HepG2 (cell line): Measurements from ENCODE around the gene FTL. TPM values are rescaled to one million over a fixed set of nuclear protein-coding genes. Genes with fewer than 3 reads are reported as not detected.

Experiments
- AGO2 ChIP-seq: fragments of 200-400 bp; formaldehyde crosslinking; optimal IDR thresholded peaks from 2 replicates; pipeline ENCODE3; 2017; ENCODE audit warnings: mild to moderate bottlenecking, low read depth, low read length, moderate library complexity
- CEBPB ChIP-seq: IDR thresholded peaks from 2 replicates; pipeline ENCODE4 v1.6.1; 2011; ENCODE audit warnings: low read depth, low read length, improper control_type of control experiment, borderline replicate concordance
- ETV5 ChIP-seq: IDR thresholded peaks from 2 replicates; pipeline ENCODE4 v1.6.1; 2018; ENCODE audit warnings: missing biosample characterization, missing genetic modification reagents, inconsistent platforms, borderline replicate concordance
- HOXA3 ChIP-seq: sonication (generic); formaldehyde crosslinking; IDR thresholded peaks from 2 replicates; pipeline ENCODE4 v1.5.0; 2020; ENCODE audit warnings: missing genetic modification reagents
- RXRB ChIP-seq: IDR thresholded peaks from 2 replicates; pipeline ENCODE4 v1.6.1; 2016; ENCODE audit warnings: borderline replicate concordance, missing genetic modification reagents, missing compliant biosample characterization
- SATB2 ChIP-seq: sonication (generic); formaldehyde crosslinking; IDR thresholded peaks from 2 replicates; pipeline ENCODE4 v1.5.0; 2020; ENCODE audit warnings: missing genetic modification reagents
- YEATS4 ChIP-seq: sonication (generic); formaldehyde crosslinking; IDR thresholded peaks from 2 replicates; pipeline ENCODE4 v1.4.0; 2020; ENCODE audit warnings: missing genetic modification reagents, borderline replicate concordance
- ZNF7 ChIP-seq: IDR thresholded peaks from 2 replicates; pipeline ENCODE4 v1.6.1; 2016; ENCODE audit warnings: missing biosample characterization, missing genetic modification reagents
- ZNF713 ChIP-seq: sonication (generic); formaldehyde crosslinking; IDR thresholded peaks from 2 replicates; pipeline ENCODE4 v1.4.0; 2020; ENCODE audit warnings: mild to moderate bottlenecking, missing genetic modification reagents
- polyA plus RNA-seq, 8 experiments: library from polyadenylated mRNA; depleted of rRNA in 3 of 8; stranded (reverse) in 7 of 8; unstranded in 1 of 8; fragments of >200 nt; fragmentation: Illumina TruSeq in 4 of 8; extraction: Trizol in 4 of 8; gene quantifications; 2 replicates each; pipeline versions ENCODE4 v1.2.1 to v1.2.3, GENCODE V29; 2011 to 2016; ENCODE audit warnings: low read depth in 4 of 8, missing spikeins in 1 of 8, mixed read lengths in 1 of 8; ENCODE audit not compliant: insufficient read depth in 1 of 8
- total RNA-seq, 5 experiments: library from RNA; depleted of rRNA; stranded (reverse); fragments of >200 nt; fragmentation: Illumina TruSeq; extraction: Trizol; gene quantifications; 2 replicates each; pipeline ENCODE4 v1.2.3, GENCODE V29; 2016; ENCODE audit warnings: low read depth in 1 of 5
- TF ChIP-seq, protein P1 (sequence below): sonication (generic); formaldehyde crosslinking; conservative IDR thresholded peaks from 2 replicates; pipeline ENCODE4 v1.4.0; 2020; ENCODE audit warnings: missing genetic modification reagents
- TF ChIP-seq, protein P2 (sequence below): sonication (generic); formaldehyde crosslinking; IDR thresholded peaks from 2 replicates; pipeline ENCODE4 v1.9.0; 2022; ENCODE audit warnings: missing genetic modification reagents, mild to moderate bottlenecking, borderline replicate concordance
- TF ChIP-seq, protein P3 (sequence below): sonication (generic); formaldehyde crosslinking; IDR thresholded peaks from 2 replicates; pipeline ENCODE4 v1.8.1; 2023; ENCODE audit warnings: mild to moderate bottlenecking, missing genetic modification reagents
- TF ChIP-seq, protein P4 (sequence below): sonication (generic); formaldehyde crosslinking; IDR thresholded peaks from 2 replicates; pipeline ENCODE4 v1.4.0; 2020; ENCODE audit warnings: mild to moderate bottlenecking, missing genetic modification reagents
- TF ChIP-seq, protein P5 (sequence below): sonication (generic); formaldehyde crosslinking; IDR thresholded peaks from 2 replicates; pipeline ENCODE4 v1.8.1; 2023; ENCODE audit warnings: mild to moderate bottlenecking, missing genetic modification reagents
- TF ChIP-seq, protein P6 (sequence below): IDR thresholded peaks from 2 replicates; pipeline ENCODE4 v1.6.1; 2016
- TF ChIP-seq, protein P7 (sequence below): sonication (generic); formaldehyde crosslinking; IDR thresholded peaks from 2 replicates; pipeline ENCODE4 v1.5.1; 2020; ENCODE audit warnings: missing genetic modification reagents, mild to moderate bottlenecking, borderline replicate concordance

Gene FTL
- total and polyA plus RNA-seq, 2 of the 13 experiments (the other 11 are each of a cell fraction or from before 2014, with no cell fraction given): 2,721 to 8,800 TPM

DNA sequence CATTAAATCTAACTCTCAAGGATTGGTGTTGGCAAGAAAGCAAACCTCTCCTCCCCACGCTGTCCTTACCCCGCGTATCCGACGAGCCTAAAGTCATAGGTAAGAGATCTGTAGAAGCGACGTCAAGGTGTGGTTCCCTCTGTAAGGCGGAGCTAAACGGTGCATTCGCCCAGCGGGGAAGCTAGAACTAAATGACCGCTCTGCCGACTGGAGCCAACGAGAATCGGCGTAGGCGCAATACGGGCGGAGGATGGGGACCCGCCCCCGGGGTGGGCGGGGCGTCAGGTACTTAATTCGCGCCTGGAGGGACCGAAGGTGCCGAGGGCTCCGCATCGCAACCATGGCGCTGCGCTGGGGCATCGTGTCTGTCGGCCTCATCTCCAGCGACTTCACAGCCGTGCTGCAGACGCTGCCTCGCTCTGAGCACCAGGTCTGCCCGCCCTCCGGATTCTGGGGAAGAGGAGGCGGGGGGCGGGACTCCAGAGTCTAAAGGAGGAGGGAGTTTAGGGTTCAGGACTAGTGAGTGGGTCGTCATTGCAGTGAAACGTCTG, 31.7 kb upstream of the FTL start, which contains the start of gene DHDH (continued):
- TF ChIP-seq RXRB (0 out of 2 replicates have a peak, but pooled peaks have one; percentile 15), ZNF713 (CRISPR knock-in tag) (no peak), HOXA3 (CRISPR knock-in tag) (peak; percentile 33; the same call in 1 of the 2 replicates), CEBPB (no peak), ZNF7 (no peak), YEATS4 (0 out of 2 replicates have a peak, but pooled peaks have one; percentile 38), AGO2 (no peak), ETV5 (CRISPR knock-in tag) (no peak), SATB2 (CRISPR knock-in tag) (no peak)
- TF ChIP-seq, protein P1, sequence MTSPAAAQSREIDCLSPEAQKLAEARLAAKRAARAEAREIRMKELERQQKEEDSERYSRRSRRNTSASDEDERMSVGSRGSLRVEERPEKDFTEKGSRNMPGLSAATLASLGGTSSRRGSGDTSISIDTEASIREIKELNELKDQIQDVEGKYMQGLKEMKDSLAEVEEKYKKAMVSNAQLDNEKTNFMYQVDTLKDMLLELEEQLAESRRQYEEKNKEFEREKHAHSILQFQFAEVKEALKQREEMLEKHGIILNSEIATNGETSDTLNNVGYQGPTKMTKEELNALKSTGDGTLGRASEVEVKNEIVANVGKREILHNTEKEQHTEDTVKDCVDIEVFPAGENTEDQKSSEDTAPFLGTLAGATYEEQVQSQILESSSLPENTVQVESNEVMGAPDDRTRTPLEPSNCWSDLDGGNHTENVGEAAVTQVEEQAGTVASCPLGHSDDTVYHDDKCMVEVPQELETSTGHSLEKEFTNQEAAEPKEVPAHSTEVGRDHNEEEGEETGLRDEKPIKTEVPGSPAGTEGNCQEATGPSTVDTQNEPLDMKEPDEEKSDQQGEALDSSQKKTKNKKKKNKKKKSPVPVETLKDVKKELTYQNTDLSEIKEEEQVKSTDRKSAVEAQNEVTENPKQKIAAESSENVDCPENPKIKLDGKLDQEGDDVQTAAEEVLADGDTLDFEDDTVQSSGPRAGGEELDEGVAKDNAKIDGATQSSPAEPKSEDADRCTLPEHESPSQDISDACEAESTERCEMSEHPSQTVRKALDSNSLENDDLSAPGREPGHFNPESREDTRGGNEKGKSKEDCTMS: no peak
- TF ChIP-seq, protein P2, sequence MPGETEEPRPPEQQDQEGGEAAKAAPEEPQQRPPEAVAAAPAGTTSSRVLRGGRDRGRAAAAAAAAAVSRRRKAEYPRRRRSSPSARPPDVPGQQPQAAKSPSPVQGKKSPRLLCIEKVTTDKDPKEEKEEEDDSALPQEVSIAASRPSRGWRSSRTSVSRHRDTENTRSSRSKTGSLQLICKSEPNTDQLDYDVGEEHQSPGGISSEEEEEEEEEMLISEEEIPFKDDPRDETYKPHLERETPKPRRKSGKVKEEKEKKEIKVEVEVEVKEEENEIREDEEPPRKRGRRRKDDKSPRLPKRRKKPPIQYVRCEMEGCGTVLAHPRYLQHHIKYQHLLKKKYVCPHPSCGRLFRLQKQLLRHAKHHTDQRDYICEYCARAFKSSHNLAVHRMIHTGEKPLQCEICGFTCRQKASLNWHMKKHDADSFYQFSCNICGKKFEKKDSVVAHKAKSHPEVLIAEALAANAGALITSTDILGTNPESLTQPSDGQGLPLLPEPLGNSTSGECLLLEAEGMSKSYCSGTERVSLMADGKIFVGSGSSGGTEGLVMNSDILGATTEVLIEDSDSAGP (CRISPR knock-in tag): no peak; the same call in 1 of the 2 replicates
- TF ChIP-seq, protein P3, sequence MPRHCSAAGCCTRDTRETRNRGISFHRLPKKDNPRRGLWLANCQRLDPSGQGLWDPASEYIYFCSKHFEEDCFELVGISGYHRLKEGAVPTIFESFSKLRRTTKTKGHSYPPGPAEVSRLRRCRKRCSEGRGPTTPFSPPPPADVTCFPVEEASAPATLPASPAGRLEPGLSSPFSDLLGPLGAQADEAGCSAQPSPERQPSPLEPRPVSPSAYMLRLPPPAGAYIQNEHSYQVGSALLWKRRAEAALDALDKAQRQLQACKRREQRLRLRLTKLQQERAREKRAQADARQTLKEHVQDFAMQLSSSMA (CRISPR knock-in tag): no peak
- TF ChIP-seq, protein P4, sequence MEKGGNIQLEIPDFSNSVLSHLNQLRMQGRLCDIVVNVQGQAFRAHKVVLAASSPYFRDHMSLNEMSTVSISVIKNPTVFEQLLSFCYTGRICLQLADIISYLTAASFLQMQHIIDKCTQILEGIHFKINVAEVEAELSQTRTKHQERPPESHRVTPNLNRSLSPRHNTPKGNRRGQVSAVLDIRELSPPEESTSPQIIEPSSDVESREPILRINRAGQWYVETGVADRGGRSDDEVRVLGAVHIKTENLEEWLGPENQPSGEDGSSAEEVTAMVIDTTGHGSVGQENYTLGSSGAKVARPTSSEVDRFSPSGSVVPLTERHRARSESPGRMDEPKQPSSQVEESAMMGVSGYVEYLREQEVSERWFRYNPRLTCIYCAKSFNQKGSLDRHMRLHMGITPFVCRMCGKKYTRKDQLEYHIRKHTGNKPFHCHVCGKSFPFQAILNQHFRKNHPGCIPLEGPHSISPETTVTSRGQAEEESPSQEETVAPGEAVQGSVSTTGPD: no peak
- TF ChIP-seq, protein P5, sequence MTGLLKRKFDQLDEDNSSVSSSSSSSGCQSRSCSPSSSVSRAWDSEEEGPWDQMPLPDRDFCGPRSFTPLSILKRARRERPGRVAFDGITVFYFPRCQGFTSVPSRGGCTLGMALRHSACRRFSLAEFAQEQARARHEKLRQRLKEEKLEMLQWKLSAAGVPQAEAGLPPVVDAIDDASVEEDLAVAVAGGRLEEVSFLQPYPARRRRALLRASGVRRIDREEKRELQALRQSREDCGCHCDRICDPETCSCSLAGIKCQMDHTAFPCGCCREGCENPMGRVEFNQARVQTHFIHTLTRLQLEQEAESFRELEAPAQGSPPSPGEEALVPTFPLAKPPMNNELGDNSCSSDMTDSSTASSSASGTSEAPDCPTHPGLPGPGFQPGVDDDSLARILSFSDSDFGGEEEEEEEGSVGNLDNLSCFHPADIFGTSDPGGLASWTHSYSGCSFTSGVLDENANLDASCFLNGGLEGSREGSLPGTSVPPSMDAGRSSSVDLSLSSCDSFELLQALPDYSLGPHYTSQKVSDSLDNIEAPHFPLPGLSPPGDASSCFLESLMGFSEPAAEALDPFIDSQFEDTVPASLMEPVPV: no peak
- TF ChIP-seq, protein P6, sequence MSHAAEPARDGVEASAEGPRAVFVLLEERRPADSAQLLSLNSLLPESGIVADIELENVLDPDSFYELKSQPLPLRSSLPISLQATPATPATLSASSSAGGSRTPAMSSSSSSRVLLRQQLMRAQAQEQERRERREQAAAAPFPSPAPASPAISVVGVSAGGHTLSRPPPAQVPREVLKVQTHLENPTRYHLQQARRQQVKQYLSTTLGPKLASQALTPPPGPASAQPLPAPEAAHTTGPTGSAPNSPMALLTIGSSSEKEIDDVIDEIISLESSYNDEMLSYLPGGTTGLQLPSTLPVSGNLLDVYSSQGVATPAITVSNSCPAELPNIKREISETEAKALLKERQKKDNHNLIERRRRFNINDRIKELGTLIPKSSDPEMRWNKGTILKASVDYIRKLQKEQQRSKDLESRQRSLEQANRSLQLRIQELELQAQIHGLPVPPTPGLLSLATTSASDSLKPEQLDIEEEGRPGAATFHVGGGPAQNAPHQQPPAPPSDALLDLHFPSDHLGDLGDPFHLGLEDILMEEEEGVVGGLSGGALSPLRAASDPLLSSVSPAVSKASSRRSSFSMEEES: no peak
- TF ChIP-seq, protein P7, sequence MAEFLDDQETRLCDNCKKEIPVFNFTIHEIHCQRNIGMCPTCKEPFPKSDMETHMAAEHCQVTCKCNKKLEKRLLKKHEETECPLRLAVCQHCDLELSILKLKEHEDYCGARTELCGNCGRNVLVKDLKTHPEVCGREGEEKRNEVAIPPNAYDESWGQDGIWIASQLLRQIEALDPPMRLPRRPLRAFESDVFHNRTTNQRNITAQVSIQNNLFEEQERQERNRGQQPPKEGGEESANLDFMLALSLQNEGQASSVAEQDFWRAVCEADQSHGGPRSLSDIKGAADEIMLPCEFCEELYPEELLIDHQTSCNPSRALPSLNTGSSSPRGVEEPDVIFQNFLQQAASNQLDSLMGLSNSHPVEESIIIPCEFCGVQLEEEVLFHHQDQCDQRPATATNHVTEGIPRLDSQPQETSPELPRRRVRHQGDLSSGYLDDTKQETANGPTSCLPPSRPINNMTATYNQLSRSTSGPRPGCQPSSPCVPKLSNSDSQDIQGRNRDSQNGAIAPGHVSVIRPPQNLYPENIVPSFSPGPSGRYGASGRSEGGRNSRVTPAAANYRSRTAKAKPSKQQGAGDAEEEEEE (CRISPR knock-in tag): no peak
